ENCODE data around the gene PCSK2. TPM values are rescaled to one million over a fixed set of nuclear protein-coding genes. Genes with fewer than 3 reads are reported as not detected.

PCSK2 gene
- total RNA-seq, 1 donor from 2014 or later: not detected

DNA sequence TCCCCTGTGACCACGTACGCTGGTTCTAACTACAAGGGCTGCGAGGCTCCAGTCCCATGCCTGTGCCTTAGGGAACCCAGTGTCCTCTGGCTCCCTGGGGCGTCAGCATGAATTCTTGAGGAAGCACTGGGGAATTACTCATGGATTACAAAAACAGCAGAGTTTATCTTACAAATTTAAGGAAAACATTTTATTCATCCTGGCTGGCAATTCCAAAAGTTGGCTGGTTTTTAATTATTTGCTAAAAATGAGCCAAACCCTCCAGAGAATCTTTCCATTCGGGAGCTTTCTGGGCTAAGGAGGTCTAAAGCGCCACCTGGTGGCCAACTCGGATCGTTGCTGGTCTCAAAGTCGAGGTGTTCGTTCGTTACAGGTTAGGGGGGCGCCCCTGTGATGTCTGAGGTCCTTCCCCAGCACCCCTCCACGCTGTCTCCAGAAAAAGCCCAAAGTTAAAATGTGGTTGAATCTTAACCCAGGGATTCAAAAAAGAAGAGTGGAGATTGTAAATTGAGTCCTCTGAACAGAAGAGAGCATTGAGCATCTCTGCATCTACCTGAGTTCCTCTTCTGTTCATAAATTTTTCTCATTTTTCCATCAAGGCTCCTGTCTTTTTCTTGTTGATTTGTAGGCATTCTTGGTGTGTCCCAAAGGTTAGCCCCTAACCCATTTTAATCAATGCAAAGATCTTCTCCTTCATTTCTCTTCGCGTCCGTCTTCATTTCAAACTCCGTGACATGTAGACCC is 205.0 kb downstream of the PCSK2 start:
- intact Hi-C loops (cut with micrococcal nuclease): no loop called here
- Mint-ChIP-seq H3K27ac (no peak overlapping the region), H3K4me1 (ENCODE audit: low read depth) (no peaks in the 10 kb centered on the region), H3K27me3 (ENCODE audit: low read depth) (peaks cover 2% of the 10 kb centered on the region), H3K9me3 (no peaks in the 10 kb centered on the region), H3K36me3 (ENCODE audit: low read depth) (no peaks in the 10 kb centered on the region), H3K4me3 (ENCODE audit: low read depth) (no peak overlapping the region)
- no peak for DNase-seq (ENCODE audit: low spot score)

- Mint-ChIP-seq H3K9me3 (no peaks in the 10 kb centered on the region), H3K27me3 (ENCODE audit: low read depth) (peaks cover 2% of the 10 kb centered on the region), H3K27ac (no peak overlapping the region), H3K4me3 (ENCODE audit: low read depth) (no peak overlapping the region), H3K4me1 (ENCODE audit: low read depth) (no peaks in the 10 kb centered on the region), H3K36me3 (ENCODE audit: low read depth) (no peaks in the 10 kb centered on the region)
- no peak for DNase-seq (ENCODE audit: low spot score)
- intact Hi-C loops (cut with micrococcal nuclease): no loop called here
Observed at GRCh38 chr20:17436664-17437063, 209.8 kb downstream of the PCSK2 start.

DNA sequence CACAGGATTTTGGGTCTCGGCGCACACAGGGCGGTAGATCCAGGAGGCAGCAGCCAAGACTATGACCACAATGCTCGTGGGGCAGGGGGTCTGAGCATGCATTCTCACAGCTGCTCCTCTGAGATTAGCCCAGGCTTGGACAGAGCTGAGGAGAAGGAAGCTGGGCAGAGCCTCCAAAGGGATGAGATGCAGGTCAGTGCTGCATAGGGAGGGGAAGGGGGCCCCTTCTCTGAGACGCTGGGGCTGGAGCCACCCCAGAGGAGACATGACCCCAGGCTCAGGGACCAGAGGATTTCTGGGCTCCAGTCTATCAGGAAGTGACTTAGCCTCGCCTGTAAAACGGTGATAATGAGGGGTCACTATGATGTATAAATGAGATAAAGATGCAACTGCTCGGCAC is 210.4 kb downstream of the PCSK2 start:
- H3K27me3 Mint-ChIP-seq (ENCODE audit: low read depth): peaks cover 2% of the 10 kb centered on the region
- no peaks in the 10 kb centered on the region for H3K36me3 Mint-ChIP-seq (ENCODE audit: low read depth)
- no peak for DNase-seq (ENCODE audit: low spot score)
- H3K27ac Mint-ChIP-seq: no peak overlapping the region
- intact Hi-C loops (cut with micrococcal nuclease): no loop called here
- no peak overlapping the region for H3K4me3 Mint-ChIP-seq (ENCODE audit: low read depth)
- no peaks in the 10 kb centered on the region for H3K9me3 Mint-ChIP-seq
- H3K4me1 Mint-ChIP-seq (ENCODE audit: low read depth): no peaks in the 10 kb centered on the region

DNA sequence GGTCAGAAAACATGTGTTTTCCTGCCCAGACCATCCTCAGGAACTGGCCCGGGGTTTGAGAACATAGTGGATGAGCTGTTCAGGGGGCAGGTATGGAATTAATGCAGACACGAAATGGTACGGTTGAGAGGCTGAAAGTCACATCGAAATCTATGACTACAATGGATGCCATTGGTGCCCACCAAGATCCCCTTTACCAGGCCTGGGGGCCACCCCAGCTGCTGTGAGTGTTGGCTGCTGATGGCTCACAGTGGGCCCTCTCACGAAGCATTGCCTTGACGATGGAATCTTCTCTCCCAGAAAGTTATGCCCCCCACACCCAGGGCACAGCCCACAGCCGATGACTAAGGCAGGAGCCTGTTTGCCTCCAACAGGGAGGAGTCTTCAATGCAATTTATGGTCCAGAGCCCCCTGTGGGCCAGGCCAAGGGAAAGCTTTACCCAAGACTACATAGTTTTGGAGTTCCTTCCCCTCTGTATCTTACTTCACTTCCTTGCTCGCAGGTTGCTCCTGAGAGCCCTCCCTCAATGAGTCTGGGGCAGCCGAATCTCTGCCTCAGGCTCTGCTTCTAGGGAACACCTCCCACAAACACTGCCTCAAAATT is 211.7 kb downstream of the PCSK2 start:
- intact Hi-C loops (cut with micrococcal nuclease): no loop called here
- no peaks in the 10 kb centered on the region for H3K27me3 Mint-ChIP-seq (ENCODE audit: low read depth)

GRCh38 chr20:17439616-17440296 is 212.9 kb downstream of the PCSK2 start:
- Mint-ChIP-seq H3K4me1 (ENCODE audit: low read depth) (no peaks in the 10 kb centered on the region), H3K4me3 (ENCODE audit: low read depth) (no peak overlapping the region), H3K27me3 (ENCODE audit: low read depth) (peaks cover 2% of the 10 kb centered on the region), H3K9me3 (no peaks in the 10 kb centered on the region), H3K36me3 (ENCODE audit: low read depth) (no peaks in the 10 kb centered on the region), H3K27ac (no peak overlapping the region)
- DNase-seq (ENCODE audit: low spot score): no peak
- intact Hi-C loops (cut with micrococcal nuclease): no loop called here

More for the DNA sequence above, 211.7 kb downstream of the PCSK2 start:
- Mint-ChIP-seq H3K4me1 (ENCODE audit: low read depth) (no peaks in the 10 kb centered on the region), H3K9me3 (no peaks in the 10 kb centered on the region), H3K27ac (no peak overlapping the region), H3K4me3 (ENCODE audit: low read depth) (no peak overlapping the region), H3K36me3 (ENCODE audit: low read depth) (no peaks in the 10 kb centered on the region)
- no peak for DNase-seq (ENCODE audit: low spot score)

DNA sequence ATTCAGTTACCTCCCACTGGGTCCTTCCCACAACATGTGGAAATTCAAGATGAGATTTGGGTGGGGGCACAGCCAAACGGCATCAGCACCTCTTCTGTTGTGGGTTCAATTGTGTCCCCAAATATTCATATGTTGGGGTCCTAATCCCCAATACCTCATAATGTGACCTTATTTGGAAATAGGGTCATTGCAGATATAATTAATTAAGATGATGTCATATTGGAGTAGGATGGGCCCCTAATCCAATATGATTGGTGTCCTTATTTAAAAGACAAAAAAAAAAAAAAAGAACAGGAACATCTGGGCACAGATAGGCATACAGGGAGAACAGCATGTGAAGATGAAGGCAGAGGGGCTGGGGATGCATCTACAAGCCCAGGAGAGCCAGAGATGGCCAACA is 214.9 kb downstream of the PCSK2 start:
- H3K27ac Mint-ChIP-seq: no peak overlapping the region
- no peak for DNase-seq (ENCODE audit: low spot score)
- H3K36me3 Mint-ChIP-seq (ENCODE audit: low read depth): no peaks in the 10 kb centered on the region
- no peak overlapping the region for H3K4me3 Mint-ChIP-seq (ENCODE audit: low read depth)
- no peaks in the 10 kb centered on the region for H3K9me3 Mint-ChIP-seq
- intact Hi-C loops (cut with micrococcal nuclease): no loop called here
- peaks cover 2% of the 10 kb centered on the region for H3K27me3 Mint-ChIP-seq (ENCODE audit: low read depth)
- H3K4me1 Mint-ChIP-seq (ENCODE audit: low read depth): no peaks in the 10 kb centered on the region

DNA sequence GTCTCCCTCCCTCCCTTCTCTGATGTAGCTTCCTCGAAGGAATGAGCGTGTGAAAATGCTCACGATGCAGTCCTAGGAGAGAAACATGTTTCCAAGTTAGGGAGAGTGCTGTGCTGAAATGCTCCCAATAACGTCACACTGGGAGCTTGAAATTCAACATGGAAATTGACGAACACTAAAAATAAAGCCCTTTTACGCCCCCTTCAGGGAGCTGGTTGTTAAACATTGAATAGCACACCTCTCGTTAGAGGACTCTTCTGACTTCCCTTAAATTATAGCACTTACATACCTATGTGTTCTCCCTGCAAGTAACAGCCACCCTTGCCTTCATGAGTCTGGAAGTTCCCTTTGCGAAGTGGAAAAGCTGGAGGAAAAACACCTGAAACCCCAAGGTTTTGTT is 215.7 kb downstream of the PCSK2 start:
- H3K4me1 Mint-ChIP-seq (ENCODE audit: low read depth): no peaks in the 10 kb centered on the region
- no peak overlapping the region for H3K4me3 Mint-ChIP-seq (ENCODE audit: low read depth)
- intact Hi-C loops (cut with micrococcal nuclease): no loop called here
- no peak for DNase-seq (ENCODE audit: low spot score)
- H3K27ac Mint-ChIP-seq: no peak overlapping the region
- H3K36me3 Mint-ChIP-seq (ENCODE audit: low read depth): no peaks in the 10 kb centered on the region
- peaks cover 2% of the 10 kb centered on the region for H3K27me3 Mint-ChIP-seq (ENCODE audit: low read depth)
- no peaks in the 10 kb centered on the region for H3K9me3 Mint-ChIP-seq

DNA sequence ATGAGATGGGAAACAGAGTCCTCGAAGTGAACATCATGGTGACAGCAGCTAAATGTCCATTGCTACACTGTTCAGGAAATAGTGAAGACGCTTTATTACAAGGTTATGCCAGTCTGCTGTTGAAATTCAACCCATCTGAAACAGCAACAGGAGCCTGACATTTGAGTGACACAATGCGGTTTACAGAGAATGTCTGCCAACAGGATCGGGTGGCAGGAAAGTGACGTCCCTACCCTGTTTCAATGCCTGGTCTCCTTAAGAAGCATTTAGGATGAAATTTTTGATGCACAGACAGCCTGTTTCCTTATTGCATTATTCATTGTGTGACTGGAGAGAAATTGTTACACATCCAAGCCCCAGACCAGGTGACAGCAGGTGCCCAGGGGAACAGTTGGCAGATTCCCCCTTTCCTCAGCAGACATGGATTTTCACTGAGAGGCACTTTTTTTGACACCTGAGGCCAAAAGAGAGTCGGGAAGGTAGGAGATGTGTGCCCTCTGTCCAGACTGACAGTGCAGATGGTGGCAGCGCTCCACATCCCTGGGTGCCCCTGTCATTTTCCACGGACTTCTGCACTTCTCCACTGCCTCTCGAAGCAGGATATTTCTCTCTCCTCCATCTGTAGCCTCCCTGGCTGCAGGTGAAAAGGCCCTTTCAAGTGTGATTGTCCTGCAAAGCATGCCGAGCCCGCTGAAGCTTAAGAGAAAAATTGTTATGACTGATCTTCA is 216.5 kb downstream of the PCSK2 start:
- Mint-ChIP-seq H3K27me3 (ENCODE audit: low read depth) (peaks cover 2% of the 10 kb centered on the region), H3K36me3 (ENCODE audit: low read depth) (no peaks in the 10 kb centered on the region), H3K4me3 (ENCODE audit: low read depth) (no peak overlapping the region), H3K9me3 (no peaks in the 10 kb centered on the region), H3K4me1 (ENCODE audit: low read depth) (no peaks in the 10 kb centered on the region), H3K27ac (no peak overlapping the region)
- intact Hi-C loops (cut with micrococcal nuclease): no loop called here
- no peak for DNase-seq (ENCODE audit: low spot score)

GRCh38 chr20:17444091-17444490 is 217.3 kb downstream of the PCSK2 start:
- Mint-ChIP-seq H3K4me1 (ENCODE audit: low read depth) (no peaks in the 10 kb centered on the region), H3K27me3 (ENCODE audit: low read depth) (peaks cover 2% of the 10 kb centered on the region), H3K36me3 (ENCODE audit: low read depth) (no peaks in the 10 kb centered on the region), H3K27ac (no peak overlapping the region), H3K4me3 (ENCODE audit: low read depth) (no peak overlapping the region), H3K9me3 (no peaks in the 10 kb centered on the region)
- no peak for DNase-seq (ENCODE audit: low spot score)
- intact Hi-C loops (cut with micrococcal nuclease): no loop called here

GRCh38 chr20:17445543-17445942 is 218.7 kb downstream of the PCSK2 start:
- H3K4me1 Mint-ChIP-seq (ENCODE audit: low read depth): no peaks in the 10 kb centered on the region
- H3K4me3 Mint-ChIP-seq (ENCODE audit: low read depth): no peak overlapping the region
- H3K9me3 Mint-ChIP-seq: no peaks in the 10 kb centered on the region
- no peak for DNase-seq (ENCODE audit: low spot score)
- no peak overlapping the region for H3K27ac Mint-ChIP-seq
- H3K36me3 Mint-ChIP-seq (ENCODE audit: low read depth): no peaks in the 10 kb centered on the region
- peaks cover 2% of the 10 kb centered on the region for H3K27me3 Mint-ChIP-seq (ENCODE audit: low read depth)
- intact Hi-C loops (cut with micrococcal nuclease): no loop called here

GRCh38 chr20:17446171-17446570 is 219.3 kb downstream of the PCSK2 start:
- intact Hi-C loops (cut with micrococcal nuclease): no loop called here
- H3K9me3 Mint-ChIP-seq: no peaks in the 10 kb centered on the region
- DNase-seq (ENCODE audit: low spot score): no peak
- H3K27me3 Mint-ChIP-seq (ENCODE audit: low read depth): peaks cover 2% of the 10 kb centered on the region
- H3K36me3 Mint-ChIP-seq (ENCODE audit: low read depth): no peaks in the 10 kb centered on the region
- no peaks in the 10 kb centered on the region for H3K4me1 Mint-ChIP-seq (ENCODE audit: low read depth)
- no peak overlapping the region for H3K27ac Mint-ChIP-seq
- H3K4me3 Mint-ChIP-seq (ENCODE audit: low read depth): no peak overlapping the region

GRCh38 chr20:17448071-17448470 is 221.2 kb downstream of the PCSK2 start:
- Mint-ChIP-seq H3K9me3 (no peaks in the 10 kb centered on the region), H3K4me3 (ENCODE audit: low read depth) (no peak overlapping the region), H3K27me3 (ENCODE audit: low read depth) (peaks cover 2% of the 10 kb centered on the region), H3K36me3 (ENCODE audit: low read depth) (no peaks in the 10 kb centered on the region), H3K4me1 (ENCODE audit: low read depth) (no peaks in the 10 kb centered on the region), H3K27ac (no peak overlapping the region)
- intact Hi-C loops (cut with micrococcal nuclease): no loop called here
- DNase-seq (ENCODE audit: low spot score): no peak

DNA sequence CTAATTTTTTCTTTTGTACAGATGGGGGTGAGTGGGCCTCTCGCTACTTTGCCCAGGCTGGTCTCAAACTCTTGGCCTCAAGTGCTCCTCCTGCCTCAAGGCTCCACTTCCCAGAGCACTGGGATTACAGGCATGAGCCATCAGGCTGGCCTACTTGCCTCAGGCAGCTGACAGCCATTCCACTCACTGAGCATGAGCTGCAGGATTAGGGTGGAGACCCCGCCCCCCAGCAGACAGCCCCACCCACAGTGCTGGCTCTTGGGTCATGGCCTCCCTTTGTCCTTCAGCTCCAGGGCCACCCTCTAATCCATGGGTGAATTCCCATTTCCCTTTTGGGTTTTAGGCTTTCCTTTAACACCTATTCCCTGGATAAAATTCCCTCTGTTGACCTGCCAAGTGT is 222.2 kb downstream of the PCSK2 start:
- no peaks in the 10 kb centered on the region for H3K9me3 Mint-ChIP-seq
- peaks cover 2% of the 10 kb centered on the region for H3K27me3 Mint-ChIP-seq (ENCODE audit: low read depth)
- no peak for DNase-seq (ENCODE audit: low spot score)
- H3K4me3 Mint-ChIP-seq (ENCODE audit: low read depth): no peak overlapping the region
- intact Hi-C loops (cut with micrococcal nuclease): no loop called here
- H3K27ac Mint-ChIP-seq: no peak overlapping the region
- H3K4me1 Mint-ChIP-seq (ENCODE audit: low read depth): no peaks in the 10 kb centered on the region
- H3K36me3 Mint-ChIP-seq (ENCODE audit: low read depth): no peaks in the 10 kb centered on the region

Measured in activated T-helper 2 cell treated with anti-CD3 and anti-CD28 coated beads, Interferon-gamma antibody, Interleukin-2, Interleukin-4, amounts not matched to agents 10 μg/mL and 5 μg/mL and 100 μg/mL, durations not matched to agents 14 hours and 24 hours and 36 hours (primary cell).